Transverse colon (tissue), 4 donors: ENCODE results near the gene PAQR7.

ENCODE experiments used
- CTCF ChIP-seq, 5 experiments: fragments of 200-600 bp in 3 of 5; fragments of 450-650 bp in 2 of 5; sonication (generic) in 3 of 5; IDR thresholded peaks; 1 replicate in 2 of 5; 2 replicates in 3 of 5; pipeline ENCODE4 v1.5.1; 2016 to 2017; ENCODE audit warnings: antibody characterized with exemption in 5 of 5, inconsistent platforms in 3 of 5, mild to moderate bottlenecking in 2 of 5, moderate library complexity in 1 of 5
- EP300 ChIP-seq: sonication (generic); formaldehyde crosslinking; IDR thresholded peaks from one replicate; pipeline ENCODE4 v1.6.1; 2017; ENCODE audit warnings: antibody characterized with exemption, low read depth
- POLR2A ChIP-seq: fragments of 450-650 bp; IDR thresholded peaks from one replicate; pipeline ENCODE4 v1.6.1; 2016; ENCODE audit warnings: antibody characterized with exemption, mild to moderate bottlenecking, moderate library complexity
- POLR2AphosphoS5 ChIP-seq, 3 donors: sonication (generic); formaldehyde crosslinking; IDR thresholded peaks; one replicate each; pipeline ENCODE4 v1.6.1; 2016; ENCODE audit warnings: antibody characterized with exemption in 3 of 3

DNA sequence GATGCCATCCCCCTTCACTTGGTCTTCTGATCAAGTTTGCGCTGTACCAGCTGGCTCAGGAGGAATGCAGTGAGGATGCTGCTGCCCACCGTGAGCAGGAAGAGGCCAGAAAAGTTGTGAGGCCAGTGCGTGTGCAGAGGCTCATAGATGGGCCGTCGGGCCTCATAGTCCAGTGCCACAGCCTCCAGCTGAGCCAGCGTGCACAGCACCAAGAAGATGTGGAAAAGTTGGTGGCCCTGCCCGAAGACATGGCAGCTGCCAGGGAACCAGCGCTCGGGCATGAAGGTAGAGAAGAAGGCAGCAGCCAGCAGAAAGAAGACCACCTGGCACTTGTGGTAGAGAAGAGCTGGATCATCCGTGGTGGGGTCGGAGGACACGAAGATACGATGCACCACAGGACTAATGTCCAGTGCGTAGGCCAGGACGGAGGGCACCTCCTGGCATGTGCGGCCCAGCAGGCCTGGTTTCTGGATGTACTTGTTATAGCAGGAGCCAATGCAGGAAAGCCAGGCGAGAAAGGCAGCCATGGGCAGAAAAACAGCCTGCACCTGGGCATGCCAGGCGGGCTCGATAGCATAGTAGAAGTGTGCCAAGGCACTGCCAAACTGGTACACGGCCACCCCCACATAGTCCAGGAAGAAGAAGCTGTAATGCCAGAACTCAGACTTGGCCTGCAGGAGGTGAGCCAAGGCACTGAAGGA, 12.6 kb downstream of the PAQR7 start:
- TF ChIP-seq POLR2AphosphoS5 (IDR thresholded peaks at IDR 0.05), result no peak
- no peak for TF ChIP-seq CTCF (IDR thresholded peaks at IDR 0.05)
- no peak for TF ChIP-seq EP300
- TF ChIP-seq POLR2A, result no peak
